RKO (cell line): ENCODE data around the gene RHBG.

ENCODE experiments used
- DNase-seq: peaks from one replicate; pipeline ENCODE4 v3.0.0-alpha.2; 2016; ENCODE audit warnings: low spot score

Gene RHBG

DNA sequence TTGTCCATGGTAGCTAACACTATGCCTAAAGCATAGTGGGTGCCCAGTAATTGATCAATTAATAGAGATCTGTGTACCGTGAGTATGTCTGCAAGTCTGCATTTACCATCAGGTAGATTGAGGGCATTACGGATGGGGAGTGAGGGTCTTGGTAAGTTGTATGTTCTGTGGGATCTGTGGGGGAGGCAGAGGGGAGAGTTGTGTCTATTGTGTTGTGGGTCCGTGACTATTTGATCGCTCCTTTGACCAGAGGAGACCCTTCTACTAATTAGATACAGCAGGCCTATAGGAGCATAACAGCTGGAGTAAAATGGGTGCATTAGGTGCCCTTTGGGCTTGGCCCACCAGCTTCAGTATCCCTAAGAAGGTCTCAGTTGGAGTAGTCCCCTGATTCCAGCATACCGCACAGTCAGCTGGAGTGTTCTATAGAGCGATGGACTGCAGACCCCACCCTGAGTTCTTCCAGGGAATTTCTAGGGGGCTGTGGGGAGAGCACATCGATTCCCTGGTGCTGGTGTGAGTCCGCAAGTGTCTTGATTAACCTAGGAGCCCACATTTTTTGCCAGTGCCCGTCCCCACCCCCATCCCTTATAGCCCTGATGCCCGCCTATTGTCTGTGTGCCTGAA, 55.9 kb downstream of the RHBG start:
- no peak for DNase-seq

DNA sequence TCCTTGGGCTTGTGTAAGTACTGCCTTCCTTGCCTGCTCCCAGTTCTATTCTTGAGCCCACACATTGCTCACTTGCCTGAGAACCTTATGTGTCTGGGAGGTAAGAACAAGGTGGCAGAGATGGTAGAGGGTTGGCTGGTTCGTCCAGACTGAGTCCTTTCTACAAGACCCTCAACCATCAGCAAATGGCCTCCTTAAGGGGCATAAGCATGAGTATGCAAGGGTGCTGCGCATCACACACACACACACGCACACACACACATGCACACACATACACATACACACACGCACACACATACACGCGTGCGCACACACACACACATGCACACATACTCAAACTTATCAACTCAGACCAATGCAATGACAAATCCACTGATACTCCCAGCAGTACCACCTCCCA, 56.9 kb downstream of the RHBG start:
- DNase-seq = no peak

DNA sequence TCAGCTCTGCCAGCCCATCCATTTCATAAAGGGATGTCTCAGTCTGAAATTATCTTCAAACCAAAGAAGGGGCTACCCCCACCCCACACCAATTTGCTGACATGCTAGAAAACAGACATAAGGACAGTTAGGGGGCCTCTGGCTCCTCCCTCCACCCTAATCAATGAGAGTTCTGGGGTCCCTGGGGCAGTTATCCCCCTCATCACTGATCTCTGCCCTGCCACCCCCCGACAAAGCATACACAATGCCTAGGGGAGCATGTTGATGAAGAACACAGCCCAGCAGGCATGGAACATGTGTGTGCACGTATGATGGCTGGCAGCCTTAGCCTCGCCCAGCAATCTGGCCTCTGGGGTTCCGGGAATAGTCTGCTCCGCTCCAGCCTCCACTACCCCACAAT, 58.9 kb downstream of the RHBG start:
- no peak for DNase-seq

DNA sequence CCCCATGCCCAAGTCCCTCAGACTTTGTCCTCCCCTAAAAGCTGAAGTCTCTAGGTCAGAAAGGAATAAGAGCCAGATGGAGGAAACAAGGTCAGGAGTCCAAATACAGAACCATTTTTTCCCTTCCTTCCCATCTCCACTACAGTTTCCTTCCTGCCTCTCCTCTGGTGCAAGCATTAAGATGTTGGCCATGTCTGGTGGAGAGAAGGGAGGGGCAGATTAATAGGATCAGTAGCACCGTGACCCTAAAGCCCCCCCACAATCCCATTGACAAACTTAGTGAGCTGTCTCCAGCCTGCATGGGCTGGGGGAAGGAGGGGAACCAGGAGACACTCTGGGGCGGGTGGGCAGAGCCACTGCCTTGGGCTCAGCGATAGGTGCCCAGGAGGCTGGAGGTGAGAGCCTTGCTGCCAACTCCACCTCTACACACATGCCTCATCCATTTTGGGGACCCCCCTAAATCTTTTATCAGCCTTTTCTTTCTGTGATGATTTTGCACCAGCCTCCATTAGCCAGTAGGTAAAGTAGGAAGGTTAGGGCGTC, 59.8 kb downstream of the RHBG start:
- no peak for DNase-seq

DNA sequence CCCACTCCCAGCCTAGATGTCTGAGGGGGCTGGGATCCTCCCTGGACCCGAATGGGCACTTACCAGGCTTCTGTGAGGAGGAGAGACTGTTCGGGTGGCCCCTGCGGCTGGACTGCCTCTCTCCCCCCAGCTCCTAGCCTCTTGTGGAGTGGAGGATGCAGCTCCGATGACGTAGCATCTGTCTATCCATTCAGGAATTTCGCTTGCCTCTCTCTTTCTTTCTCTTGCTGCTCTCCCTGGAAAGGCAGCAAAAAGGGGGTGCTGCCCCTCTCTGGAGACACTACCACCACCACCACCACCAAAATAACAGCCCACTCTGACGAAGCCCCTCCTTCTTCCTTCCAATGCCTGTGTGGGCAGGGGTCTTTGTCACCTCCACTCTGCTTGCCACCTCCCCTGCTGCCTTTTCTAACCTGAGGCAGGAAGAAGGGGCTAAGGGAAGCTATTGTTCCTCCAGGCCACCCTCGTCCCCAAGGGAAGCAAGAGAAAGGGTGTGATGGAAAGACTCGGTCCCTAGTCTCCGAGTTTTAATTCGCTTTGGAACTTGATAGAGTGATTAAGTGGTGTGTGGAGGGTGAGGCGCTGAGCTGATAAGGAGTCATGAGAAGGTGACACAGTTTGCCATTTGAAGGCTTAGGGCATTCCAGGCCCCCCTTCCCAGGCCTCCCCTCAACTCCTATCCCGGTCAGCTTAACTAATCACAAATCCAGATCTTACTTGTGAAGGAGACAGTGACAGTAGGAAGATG, 60.5 kb downstream of the RHBG start:
- no peak for DNase-seq

DNA sequence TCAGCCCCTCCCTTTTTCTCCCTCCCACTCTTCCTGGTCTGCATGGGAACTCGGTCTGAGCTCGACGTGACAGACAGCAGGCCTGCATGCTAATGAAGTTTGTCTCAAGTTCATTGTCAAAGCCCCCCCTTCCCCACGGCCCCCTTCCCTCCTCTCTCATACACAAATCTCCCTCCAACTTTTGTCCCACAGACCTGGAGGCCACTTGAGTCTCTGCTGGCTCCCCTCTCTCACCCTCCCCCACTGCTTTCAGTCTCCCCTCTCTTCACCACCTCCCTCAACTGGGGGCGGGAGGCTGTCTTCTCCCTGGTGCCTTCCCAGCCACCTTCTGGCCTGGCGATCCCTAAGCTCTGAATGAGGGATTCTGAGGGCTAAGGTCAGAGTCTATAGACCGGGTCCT, 61.3 kb downstream of the RHBG start:
- no peak for DNase-seq

DNA sequence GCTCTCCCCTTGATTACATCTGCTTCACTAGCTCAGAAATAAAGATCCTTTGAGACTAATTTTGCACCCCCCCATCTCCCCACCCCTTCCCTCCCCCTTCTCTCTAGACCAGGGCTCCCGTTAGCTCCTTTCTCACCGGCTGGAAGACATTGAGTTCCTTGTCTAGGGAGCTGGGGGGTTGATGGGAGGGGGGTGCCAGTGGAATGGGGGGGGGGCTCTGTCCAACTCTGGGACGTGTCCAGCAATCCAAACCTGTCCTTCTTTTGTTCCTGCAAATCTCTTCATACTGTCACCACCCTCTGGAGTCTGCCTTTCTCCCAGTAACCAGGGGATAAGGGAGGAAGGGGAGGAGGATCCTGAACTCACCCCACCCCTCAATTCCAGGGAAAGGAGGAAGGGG, 61.9 kb downstream of the RHBG start:
- no peak for DNase-seq

DNA sequence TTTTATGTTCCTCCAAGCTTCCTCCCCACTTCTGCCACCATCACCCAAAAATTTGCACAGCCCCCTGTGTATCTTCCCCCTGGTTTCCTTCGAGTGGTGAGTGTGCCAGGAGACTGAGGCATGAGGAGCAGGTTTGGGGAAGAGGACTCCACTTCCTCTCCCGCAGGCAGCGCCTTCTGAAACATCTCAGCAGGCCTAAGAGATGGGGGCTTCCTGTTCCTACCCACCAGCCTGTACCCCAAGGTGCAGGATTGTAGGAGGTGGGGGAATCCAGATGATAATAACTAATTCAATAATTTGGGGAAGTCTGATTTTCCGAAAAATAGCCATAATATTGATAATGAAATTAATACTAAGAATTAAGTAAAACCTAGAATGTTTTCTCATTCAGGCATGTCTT, 62.4 kb downstream of the RHBG start:
- DNase-seq = no peak

DNA sequence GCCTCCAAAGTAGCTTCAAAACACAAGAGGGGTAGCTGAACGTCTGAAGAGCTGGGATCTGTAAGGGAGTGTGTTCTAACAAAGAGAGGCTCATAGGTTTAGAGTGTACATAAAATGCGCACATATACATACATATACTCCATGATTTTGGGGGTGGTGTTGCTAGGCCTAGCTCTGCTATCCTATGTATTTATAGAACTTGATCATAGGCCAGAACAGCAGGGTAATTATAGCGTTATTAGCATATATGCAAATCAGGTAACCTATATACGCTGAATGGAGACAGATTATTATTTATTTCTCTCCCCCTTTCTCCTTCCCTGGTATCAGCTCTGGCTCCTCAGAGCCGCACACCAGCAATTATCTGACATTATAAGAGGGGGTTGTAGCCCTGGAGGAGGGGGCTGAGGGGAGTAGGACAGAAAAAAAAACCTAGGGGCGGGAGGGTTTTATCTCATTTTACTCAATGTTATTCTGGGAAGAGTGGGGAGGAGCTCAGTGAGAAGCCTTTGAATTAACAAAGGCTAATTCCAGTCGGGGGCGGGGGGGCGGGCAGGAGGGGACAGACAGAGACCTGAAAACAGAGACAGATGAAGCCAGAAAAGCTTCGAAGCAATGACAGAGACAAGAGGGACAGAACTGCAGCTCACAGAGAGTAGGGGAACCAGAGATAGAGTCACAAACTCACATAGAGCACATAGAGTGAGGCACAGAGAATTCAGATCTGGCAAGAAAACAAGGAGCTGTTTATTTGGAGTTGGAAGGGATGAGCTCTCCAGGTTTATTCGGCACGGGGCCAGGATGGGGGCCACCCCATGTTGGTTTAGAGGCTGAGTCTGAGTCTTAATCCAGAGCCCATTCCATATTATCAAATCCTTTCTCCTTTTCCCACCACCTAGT, 63.0 kb downstream of the RHBG start:
- no peak for DNase-seq

DNA sequence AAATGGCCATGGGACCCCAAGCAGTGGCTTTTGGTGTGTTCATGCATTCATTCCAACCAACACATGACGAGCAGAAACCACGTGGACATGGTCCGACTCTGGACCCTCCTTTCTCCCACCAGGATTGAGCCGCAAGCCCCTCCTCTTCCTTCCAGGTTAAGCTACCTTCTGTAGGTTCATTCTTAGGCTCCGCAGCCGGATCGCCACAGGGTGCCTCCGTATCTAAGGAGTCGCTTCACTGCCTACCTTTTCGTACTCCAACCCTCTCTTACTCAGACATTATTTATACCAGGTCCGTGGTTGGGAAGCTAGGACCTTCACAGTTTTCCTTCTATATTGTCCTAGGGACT, 63.6 kb downstream of the RHBG start:
- no peak for DNase-seq

DNA sequence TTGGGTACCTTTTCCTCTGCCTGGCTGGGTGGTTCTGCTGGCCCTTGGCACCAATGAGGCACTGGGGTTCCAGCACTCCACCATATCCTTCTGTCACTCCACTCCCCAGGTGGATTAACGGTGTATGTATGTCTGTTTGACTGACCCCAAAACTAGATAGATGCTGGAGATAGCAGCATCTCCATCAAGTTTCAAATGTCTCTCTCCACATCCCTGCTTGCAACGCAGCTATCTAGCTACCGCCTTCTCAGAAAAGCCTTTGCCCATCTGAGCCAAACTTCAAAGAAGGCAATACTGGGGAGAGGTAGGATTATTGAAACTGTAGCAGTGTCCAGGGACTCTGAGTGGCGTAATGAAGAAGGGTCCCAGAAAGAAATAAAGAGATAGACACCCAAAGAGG, 64.0 kb downstream of the RHBG start:
- no peak for DNase-seq

DNA sequence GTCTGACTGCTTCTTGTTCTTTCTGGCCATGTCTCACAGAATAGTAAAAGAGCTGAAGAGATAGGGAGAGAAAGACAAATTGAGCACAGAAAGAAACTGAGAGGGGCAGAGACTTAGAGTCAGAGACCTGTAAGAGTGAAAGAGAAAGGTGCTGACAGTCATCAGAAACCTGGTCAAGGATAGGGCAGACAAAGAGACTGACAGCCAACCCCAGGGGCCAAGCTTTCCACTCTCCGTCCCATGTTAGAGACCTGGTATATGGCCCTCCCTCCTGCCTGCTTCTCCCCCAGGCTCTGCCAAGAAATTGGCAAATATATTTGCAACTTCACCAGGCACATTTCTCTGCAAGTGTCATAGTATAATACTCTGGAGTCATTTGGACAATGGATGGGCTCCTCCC, 64.6 kb downstream of the RHBG start:
- DNase-seq = no peak
